Uterus (tissue), 4 donors: ENCODE measurements around the gene ADAMTSL2. TPM values are rescaled to one million over a fixed set of nuclear protein-coding genes. Genes with fewer than 3 reads are reported as not detected.

Source experiments
- DNase-seq, 2 donors: peaks; one replicate each; pipeline ENCODE4 v3.0.0-alpha.2; 2019 to 2020
- H3K27ac ChIP-seq, 2 donors: fragments of 200-600 bp; sonication (generic); 1 replicate in 1 of 2; 2 replicates in 1 of 2; pipeline ENCODE4 v1.5.1; 2016 to 2018
- H3K27me3 ChIP-seq, 2 donors: fragments of 200-600 bp; sonication (generic); one replicate each; pipeline ENCODE4 v1.5.1; 2018 to 2019; ENCODE audit warnings: control low read depth in 1 of 2
- H3K36me3 ChIP-seq, 2 donors: fragments of 200-600 bp; sonication (generic); one replicate each; pipeline ENCODE4 v1.5.1; 2019; ENCODE audit warnings: control low read depth in 1 of 2
- H3K4me1 ChIP-seq, 2 donors: fragments of 200-600 bp; sonication (generic); one replicate each; pipeline ENCODE4 v1.5.1; 2018 to 2019; ENCODE audit warnings: control low read depth in 1 of 2
- H3K4me3 ChIP-seq, 2 donors: fragments of 200-600 bp; sonication (generic); 1 replicate in 1 of 2; 2 replicates in 1 of 2; pipeline ENCODE4 v1.5.1; 2018 to 2019; ENCODE audit warnings: mild to moderate bottlenecking in 1 of 2
- H3K9me3 ChIP-seq, 2 donors: fragments of 200-600 bp; sonication (generic); one replicate each; pipeline ENCODE4 v1.5.1; 2019; ENCODE audit warnings: control low read depth in 1 of 2
- CTCF ChIP-seq, 4 experiments: fragments of 200-600 bp in 2 of 4; fragments of 450-650 bp in 2 of 4; sonication (generic) in 2 of 4; IDR thresholded peaks; one replicate each; pipeline ENCODE4 v1.5.1; 2016 to 2019; ENCODE audit warnings: antibody characterized with exemption in 4 of 4, mild to moderate bottlenecking in 2 of 4, moderate library complexity in 1 of 4
- POLR2A ChIP-seq, 2 donors: fragments of 450-650 bp; IDR thresholded peaks; one replicate each; pipeline ENCODE4 v1.6.1; 2016; ENCODE audit warnings: antibody characterized with exemption in 2 of 2, mild to moderate bottlenecking in 1 of 2, moderate library complexity in 1 of 2
- intact Hi-C: fragments of 100-400 bp; cut with DNase I; formaldehyde crosslinking; loops from one replicate; pipeline ENCODE4 v1.15.1; 2023; ENCODE audit warnings: low total_unique reads
- total RNA-seq, 4 donors: library from RNA; depleted of rRNA in 3 of 4; stranded (reverse); fragments of >200 nt in 3 of 4; gene quantifications; one replicate each; pipeline versions ENCODE4 v1.1.0 to v1.2.4, GENCODE V29; 2014 to 2023
- donor health status: DM: yes; HTN: yes; CAD: no.

ADAMTSL2 gene
- total RNA-seq, 4 donors from 2014 or later, result 0.26 to 3.0 (median 2.4) TPM; not detected in 1

GRCh38 chr9:133537257-133537656, 2.8 kb downstream of the ADAMTSL2 start:
- intact Hi-C loops, result no loop called here
- H3K4me1 ChIP-seq, result peaks cover 0 to 18% of the 10 kb centered on the region in 2 donors
- no peaks in the 10 kb centered on the region for H3K9me3 ChIP-seq
- no peaks in the 10 kb centered on the region for H3K36me3 ChIP-seq
- TF ChIP-seq CTCF (IDR thresholded peaks at IDR 0.05), result no peak
- TF ChIP-seq POLR2A (IDR thresholded peaks at IDR 0.05), result no peak
- H3K27ac ChIP-seq, result no peak overlapping the region
- DNase-seq, result no peak
- no peak overlapping the region for H3K4me3 ChIP-seq
- no peaks in the 10 kb centered on the region for H3K27me3 ChIP-seq

GRCh38 chr9:133538176-133538575, 3.7 kb downstream of the ADAMTSL2 start:
- no peaks in the 10 kb centered on the region for H3K36me3 ChIP-seq
- no peak overlapping the region for H3K4me3 ChIP-seq
- no peak for TF ChIP-seq POLR2A (IDR thresholded peaks at IDR 0.05)
- no peak for TF ChIP-seq CTCF (IDR thresholded peaks at IDR 0.05)
- H3K27ac ChIP-seq, result no peak overlapping the region
- intact Hi-C loops, result no loop called here
- peaks cover 0 to 18% of the 10 kb centered on the region in 2 donors for H3K4me1 ChIP-seq
- no peak for DNase-seq
- H3K9me3 ChIP-seq, result no peaks in the 10 kb centered on the region
- H3K27me3 ChIP-seq, result no peaks in the 10 kb centered on the region

- Histone ChIP-seq H3K9me3 (no peaks in the 10 kb centered on the region), H3K4me1 (peaks cover 0 to 10% of the 10 kb centered on the region in 2 donors), H3K4me3 (peak overlapping the region; percentile 2 to 13), H3K27ac (peak overlapping the region in 1 of 2 donors; percentile 20), H3K27me3 (no peaks in the 10 kb centered on the region), H3K36me3 (no peaks in the 10 kb centered on the region)
- DNase-seq, result peak; percentile 41 to 46
- intact Hi-C loops, result no loop called here
- TF ChIP-seq CTCF (IDR thresholded peaks at IDR 0.05) (no peak), POLR2A (IDR thresholded peaks at IDR 0.05) (no peak)
Observed at GRCh38 chr9:133538851-133539833, 4.6 kb downstream of the ADAMTSL2 start.

GRCh38 chr9:133539991-133540697, 5.6 kb downstream of the ADAMTSL2 start:
- intact Hi-C loops, result no loop called here
- H3K4me1 ChIP-seq, result peaks cover 0 to 2% of the 10 kb centered on the region in 2 donors
- H3K27ac ChIP-seq, result peak overlapping the region in 1 of 2 donors; percentile 20
- H3K36me3 ChIP-seq, result no peaks in the 10 kb centered on the region
- H3K27me3 ChIP-seq, result no peaks in the 10 kb centered on the region
- TF ChIP-seq POLR2A (IDR thresholded peaks at IDR 0.05), result no peak
- TF ChIP-seq CTCF (IDR thresholded peaks at IDR 0.05), result no peak
- no peak overlapping the region for H3K4me3 ChIP-seq
- no peak for DNase-seq
- H3K9me3 ChIP-seq, result no peaks in the 10 kb centered on the region

GRCh38 chr9:133540698-133541025, 6.2 kb downstream of the ADAMTSL2 start:
- no peak overlapping the region for H3K4me3 ChIP-seq
- H3K9me3 ChIP-seq, result no peaks in the 10 kb centered on the region
- TF ChIP-seq CTCF (IDR thresholded peaks at IDR 0.05) (no peak), POLR2A (IDR thresholded peaks at IDR 0.05) (no peak)
- H3K27me3 ChIP-seq, result no peaks in the 10 kb centered on the region
- no peaks in the 10 kb centered on the region for H3K4me1 ChIP-seq
- DNase-seq, result no peak
- no peak overlapping the region for H3K27ac ChIP-seq
- intact Hi-C loops, result no loop called here
- H3K36me3 ChIP-seq, result no peaks in the 10 kb centered on the region
